GM12864 (cell line): Measurements from ENCODE around the gene KIAA0930.

Experiments
- DNase-seq: peaks from one replicate; pipeline ENCODE4 v3.0.0-alpha.2; 2011; ENCODE audit warnings: low read depth
- H3K4me3 ChIP-seq: 2 replicates; pipeline ENCODE4 v1.5.1; 2011; ENCODE audit warnings: mild to moderate bottlenecking, low read depth, low read length, control low read depth
- TF ChIP-seq, protein P1 (sequence below): IDR thresholded peaks from 2 replicates; pipeline ENCODE4 v1.5.1; 2011; ENCODE audit warnings: low read depth, mild to moderate bottlenecking, moderate library complexity, low read length, control low read depth, inconsistent platforms; ENCODE audit errors: missing control alignments

Gene KIAA0930

DNA sequence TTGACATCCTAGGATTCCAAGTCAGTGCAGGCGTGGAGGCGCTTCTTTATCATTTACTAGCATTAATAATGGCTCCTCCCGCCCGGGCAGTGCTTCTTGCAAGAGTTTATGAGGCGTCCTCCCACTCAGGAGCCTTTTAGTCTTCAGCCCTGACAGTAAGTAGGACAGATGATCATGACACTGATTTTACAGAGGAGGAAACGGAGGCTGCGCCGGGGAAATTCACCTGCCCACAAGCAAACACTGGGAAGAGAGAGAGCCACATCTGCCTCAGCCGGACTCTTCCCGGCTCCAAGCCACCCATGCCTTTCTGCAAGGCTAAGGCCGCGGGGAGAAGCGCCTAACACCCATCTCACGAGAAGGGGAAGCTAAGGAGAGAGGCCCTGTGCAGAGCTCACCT lies 35.9 kb downstream of the KIAA0930 start:
- no peak for DNase-seq
- TF ChIP-seq, protein P1, sequence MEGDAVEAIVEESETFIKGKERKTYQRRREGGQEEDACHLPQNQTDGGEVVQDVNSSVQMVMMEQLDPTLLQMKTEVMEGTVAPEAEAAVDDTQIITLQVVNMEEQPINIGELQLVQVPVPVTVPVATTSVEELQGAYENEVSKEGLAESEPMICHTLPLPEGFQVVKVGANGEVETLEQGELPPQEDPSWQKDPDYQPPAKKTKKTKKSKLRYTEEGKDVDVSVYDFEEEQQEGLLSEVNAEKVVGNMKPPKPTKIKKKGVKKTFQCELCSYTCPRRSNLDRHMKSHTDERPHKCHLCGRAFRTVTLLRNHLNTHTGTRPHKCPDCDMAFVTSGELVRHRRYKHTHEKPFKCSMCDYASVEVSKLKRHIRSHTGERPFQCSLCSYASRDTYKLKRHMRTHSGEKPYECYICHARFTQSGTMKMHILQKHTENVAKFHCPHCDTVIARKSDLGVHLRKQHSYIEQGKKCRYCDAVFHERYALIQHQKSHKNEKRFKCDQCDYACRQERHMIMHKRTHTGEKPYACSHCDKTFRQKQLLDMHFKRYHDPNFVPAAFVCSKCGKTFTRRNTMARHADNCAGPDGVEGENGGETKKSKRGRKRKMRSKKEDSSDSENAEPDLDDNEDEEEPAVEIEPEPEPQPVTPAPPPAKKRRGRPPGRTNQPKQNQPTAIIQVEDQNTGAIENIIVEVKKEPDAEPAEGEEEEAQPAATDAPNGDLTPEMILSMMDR = no peak
- H3K4me3 ChIP-seq = no peak overlapping the region

GRCh38 chr22:45204241-45204640 lies 36.5 kb downstream of the KIAA0930 start:
- TF ChIP-seq, protein P1 = no peak
- no peak for DNase-seq

GRCh38 chr22:45203150-45203951 lies 37.3 kb downstream of the KIAA0930 start:
- TF ChIP-seq, protein P1 = no peak
- H3K4me3 ChIP-seq = no peak overlapping the region
- DNase-seq = no peak

More at GRCh38 chr22:45204241-45204640, 36.5 kb downstream of the KIAA0930 start:
- H3K4me3 ChIP-seq = no peak overlapping the region

DNA sequence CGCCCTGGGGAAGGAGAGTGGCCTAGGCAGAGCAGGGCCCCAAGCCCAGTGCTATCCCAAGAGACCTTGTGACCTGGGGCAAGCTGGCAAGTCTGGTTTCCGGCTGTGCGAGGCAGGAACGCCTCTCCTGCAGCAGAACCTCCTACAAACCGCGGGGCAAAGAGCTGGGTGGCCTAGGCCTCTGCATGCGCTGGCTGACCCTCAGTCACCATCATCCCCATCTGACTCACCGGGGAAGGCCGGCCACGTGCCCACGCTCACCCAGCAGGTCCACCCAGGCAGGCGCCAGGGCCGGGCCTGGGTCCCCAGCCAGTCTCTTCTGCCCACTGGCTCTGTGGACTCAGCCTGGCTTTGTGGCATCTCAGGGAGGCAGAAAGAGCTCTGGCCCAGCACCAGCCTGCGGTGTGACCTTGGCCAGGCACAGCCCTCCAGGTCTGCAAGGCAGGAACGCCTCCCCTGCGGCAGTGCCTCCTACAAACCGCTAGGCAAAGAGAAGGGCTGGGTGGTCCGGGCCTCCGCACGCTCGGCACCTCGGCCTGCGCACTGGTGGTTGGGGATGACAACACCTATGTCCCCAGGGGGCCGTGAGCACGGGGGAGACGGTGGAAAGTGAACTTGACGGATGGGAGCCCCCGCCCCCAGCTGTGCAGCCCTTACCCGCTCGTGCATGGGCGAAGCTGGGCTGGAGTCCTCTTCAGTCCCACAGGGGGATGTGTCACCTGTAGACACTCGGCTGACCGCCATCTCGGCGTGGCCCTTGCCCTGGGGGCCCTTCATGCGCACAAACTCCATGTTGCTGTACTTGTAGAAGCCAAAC lies 38.2 kb downstream of the KIAA0930 start:
- TF ChIP-seq, protein P1 = no peak
- no peak for DNase-seq
- H3K4me3 ChIP-seq = no peak overlapping the region

GRCh38 chr22:45201678-45202332 lies 38.9 kb downstream of the KIAA0930 start:
- DNase-seq = no peak
- TF ChIP-seq, protein P1 = no peak
- H3K4me3 ChIP-seq = no peak overlapping the region

DNA sequence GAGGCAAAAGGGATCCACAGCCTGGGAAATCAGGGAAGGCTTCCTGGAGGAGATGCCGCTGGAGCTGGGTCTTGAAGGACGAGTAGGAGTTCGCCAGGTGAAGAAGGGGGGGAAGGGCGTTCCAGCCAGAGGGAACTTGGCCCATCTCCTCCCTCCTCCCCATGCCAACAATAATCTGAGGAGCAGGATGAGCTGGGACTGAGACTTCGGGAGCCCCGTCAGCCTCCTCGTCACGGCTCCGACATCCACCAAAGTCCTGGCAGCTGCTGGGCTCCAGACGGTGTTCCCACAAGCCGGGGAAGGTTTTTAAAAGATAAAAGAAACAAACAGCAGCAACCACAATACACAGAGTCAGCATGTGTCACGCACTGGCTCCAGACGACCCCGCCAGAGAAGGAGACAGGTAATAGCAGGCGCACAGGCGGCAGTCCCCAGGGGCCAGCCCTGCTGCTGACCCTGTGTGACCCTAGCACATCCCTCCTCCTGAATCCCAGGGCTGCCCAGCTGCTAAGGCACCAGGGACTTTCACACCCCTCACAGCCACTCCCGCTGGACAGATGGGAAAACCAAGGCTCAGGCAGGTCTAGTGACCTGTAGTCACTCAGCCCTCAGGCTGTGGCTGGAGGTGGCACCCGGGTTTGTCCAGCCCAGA lies 39.7 kb downstream of the KIAA0930 start:
- TF ChIP-seq, protein P1 = no peak
- no peak for DNase-seq
- no peak overlapping the region for H3K4me3 ChIP-seq
